GM12878 (cell line): ENCODE measurements around the gene TFCP2L1. TPM values are rescaled to one million over a fixed set of nuclear protein-coding genes. Genes with fewer than 3 reads are reported as not detected.

ENCODE experiments used
- ATAC-seq: fragments of 200-7000 bp; cut with Tn5 transposase; 3 replicates; pipeline ENCODE4 v1.9.1; 2020; ENCODE audit warnings: mild to moderate bottlenecking, moderate library complexity
- BruUV-seq: library from RNA; stranded (reverse); fragments of 400-500 nt; replicated peaks from 2 replicates; lab custom pipeline; 2021; lab: Mats Ljungman, UMichigan
- CTCF ChIA-PET: fragments of 300-600 bp; sonication (Branson Sonifier 250); formaldehyde crosslinking; extraction: SDS; loops from one replicate; lab custom pipeline; 2021; ENCODE audit warnings: inconsistent platforms; lab: Yijun Ruan, JAX
- POLR2A ChIA-PET: fragments of 350-600 bp; formaldehyde crosslinking; extraction: SDS; loops from one replicate; lab custom pipeline; 2021; ENCODE audit warnings: inconsistent platforms; lab: Charles Lee
- RAD21 ChIA-PET: fragments of 300-600 bp; sonication (Branson Sonifier 250); formaldehyde crosslinking; loops from one replicate; lab custom pipeline; 2023; ENCODE audit warnings: antibody characterized with exemption; ENCODE audit not compliant: unreplicated experiment; lab: Charles Lee
- SMC1A ChIA-PET: fragments of 300-600 bp; sonication (Branson Sonifier 250); formaldehyde crosslinking; loops from one replicate; lab custom pipeline; 2023; ENCODE audit not compliant: unreplicated experiment, uncharacterized antibody; lab: Charles Lee
- DNase-seq: peaks from one replicate; pipeline ENCODE4 v3.0.0-alpha.2; 2011; ENCODE audit warnings: low read depth, low spot score
- FAIRE-seq: peaks from 3 replicates; lab custom pipeline; 2011; peaks lifted over from hg19 to GRCh38; lab: Jason Lieb, UNC
- H2AFZ ChIP-seq: 2 replicates; pipeline ENCODE4 v1.6.0; 2011; ENCODE audit warnings: low read depth, low read length, control low read depth; ENCODE audit not compliant: control insufficient read depth
- H3K27ac ChIP-seq: 2 replicates; pipeline ENCODE4 v1.5.1; 2011; ENCODE audit warnings: control low read depth; ENCODE audit not compliant: control insufficient read depth, insufficient read depth
- H3K27me3 ChIP-seq, 2 experiments: replicated peaks in 1 of 2; 2 replicates each; pipeline versions ENCODE4 v1.6.0 to v1.6.1; 2011; ENCODE audit warnings: low read length in 1 of 2; ENCODE audit not compliant: control insufficient read depth in 2 of 2, insufficient read depth in 2 of 2
- H3K36me3 ChIP-seq, 2 experiments: 2 replicates each; pipeline ENCODE4 v1.5.1; 2011; ENCODE audit warnings: low read length in 1 of 2; ENCODE audit not compliant: control insufficient read depth in 2 of 2, insufficient read depth in 2 of 2
- H3K4me1 ChIP-seq: 2 replicates; pipeline ENCODE4 v1.6.1; 2011; ENCODE audit warnings: mild to moderate bottlenecking, low read length, moderate library complexity, mixed read lengths; ENCODE audit not compliant: control insufficient read depth, insufficient read depth
- H3K4me2 ChIP-seq: 2 replicates; pipeline ENCODE4 v1.6.0; 2011; ENCODE audit warnings: control low read depth; ENCODE audit not compliant: control insufficient read depth, insufficient read depth
- H3K4me3 ChIP-seq: fragments of 200-600 bp; sonication (generic); 2 replicates; pipeline ENCODE4 v1.5.1; 2016
- H3K79me2 ChIP-seq: 2 replicates; pipeline ENCODE4 v1.6.0; 2011; ENCODE audit warnings: low read length; ENCODE audit not compliant: control insufficient read depth, insufficient read depth
- H3K9ac ChIP-seq: 2 replicates; pipeline ENCODE4 v1.8.0; 2011; ENCODE audit warnings: low read length, control low read depth, mixed read lengths; ENCODE audit not compliant: control insufficient read depth, insufficient read depth
- H3K9me3 ChIP-seq: replicated peaks from 3 replicates; pipeline ENCODE4 v1.5.1; 2011; ENCODE audit warnings: mild to moderate bottlenecking, low read length; ENCODE audit not compliant: control insufficient read depth, insufficient read depth
- H4K20me1 ChIP-seq: 2 replicates; pipeline ENCODE4 v1.6.0; 2011; ENCODE audit not compliant: control insufficient read depth, insufficient read depth
- ASH2L ChIP-seq: fragments of 300-600, 200-600 bp; sonication (generic); IDR thresholded peaks from 2 replicates; pipeline ENCODE4 v1.6.1; 2017; ENCODE audit warnings: low read depth, mild to moderate bottlenecking, borderline replicate concordance
- CHD4 ChIP-seq: fragments of 200-600 bp; sonication (generic); IDR thresholded peaks from 2 replicates; pipeline ENCODE4 v1.6.1; 2016; ENCODE audit warnings: mild to moderate bottlenecking
- E2F8 ChIP-seq: fragments of 450-650 bp; IDR thresholded peaks from 2 replicates; pipeline ENCODE4 v1.6.1; 2018; ENCODE audit warnings: mild to moderate bottlenecking, low read depth, moderate library complexity; ENCODE audit not compliant: partially characterized antibody
- ESRRA ChIP-seq: IDR thresholded peaks from 2 replicates; pipeline ENCODE4 v1.6.1; 2012; ENCODE audit warnings: mild to moderate bottlenecking, low read length, improper control_type of control experiment
- GABPA ChIP-seq: IDR thresholded peaks from 2 replicates; pipeline ENCODE4 v1.6.1; 2014; ENCODE audit warnings: antibody characterized with exemption, low read depth, mild to moderate bottlenecking, inconsistent platforms
- GATAD2B ChIP-seq: fragments of 450-650 bp; conservative IDR thresholded peaks from 2 replicates; pipeline ENCODE4 v1.6.1; 2017; ENCODE audit warnings: low read depth, mild to moderate bottlenecking, moderate library complexity
- HDAC2 ChIP-seq: fragments of 200-600 bp; sonication (generic); IDR thresholded peaks from 2 replicates; pipeline ENCODE4 v1.6.1; 2017
- MTA3 ChIP-seq: IDR thresholded peaks from 2 replicates; pipeline ENCODE4 v1.6.1; 2012; ENCODE audit warnings: low read length, inconsistent platforms, borderline replicate concordance
- NFXL1 ChIP-seq: fragments of 450-650 bp; IDR thresholded peaks from 2 replicates; pipeline ENCODE4 v1.6.1; 2017; ENCODE audit warnings: antibody characterized with exemption, mild to moderate bottlenecking, borderline replicate concordance
- RCOR1 ChIP-seq: conservative IDR thresholded peaks from 2 replicates; pipeline ENCODE4 v1.6.1; 2012; ENCODE audit warnings: low read depth, low read length, improper control_type of control experiment
- STAT3 ChIP-seq: IDR thresholded peaks from 2 replicates; pipeline ENCODE4 v1.6.1; 2011; ENCODE audit warnings: low read depth, low read length, improper control_type of control experiment
- TARDBP ChIP-seq: IDR thresholded peaks from 2 replicates; pipeline ENCODE4 v1.6.1; 2016; ENCODE audit warnings: borderline replicate concordance
- YY1 ChIP-seq: IDR thresholded peaks from 2 replicates; pipeline ENCODE4 v1.6.1; 2011; ENCODE audit warnings: low read depth, mild to moderate bottlenecking, low read length
- ZNF24 ChIP-seq: fragments of 450-650 bp; IDR thresholded peaks from 2 replicates; pipeline ENCODE4 v1.6.1; 2017; ENCODE audit warnings: antibody characterized with exemption, mild to moderate bottlenecking
- ZNF274 ChIP-seq: IDR thresholded peaks from one replicate; pipeline ENCODE4 v1.8.0; 2011; ENCODE audit not compliant: insufficient read length, insufficient read depth
- WGBS: methylation state at CpG from one replicate; pipeline ENCODE4 v1.1.6; 2016; ENCODE audit warnings: low lambda C conversion rate; ENCODE audit not compliant: insufficient replicate concordance, insufficient coverage; ENCODE audit errors: missing lambda C conversion rate; 5-methylcytosine and 5-hydroxymethylcytosine counted together
- in situ Hi-C: fragments of 300-500 bp; cut with MboI; formaldehyde crosslinking; loops from 9 replicates; pipeline ENCODE4 v1.14.3; 2018; ENCODE audit warnings: mixed read lengths
- intact Hi-C: fragments of 100-400 bp; cut with micrococcal nuclease; formaldehyde crosslinking; loops from one replicate; pipeline ENCODE4 v1.14.2; 2022; ENCODE audit not compliant: unreplicated experiment
- polyA plus RNA-seq, 11 experiments: library from polyadenylated mRNA; depleted of rRNA in 4 of 11; unstranded in 6 of 11; stranded (reverse) in 5 of 11; fragments of >200 nt; fragmentation: Nextera tagmentation in 4 of 11; fragmentation: Illumina TruSeq in 1 of 11; extraction: Ambion mirVana in 4 of 11; extraction: Trizol in 1 of 11; gene quantifications; 1 replicate in 1 of 11; 2 replicates in 10 of 11; pipeline versions ENCODE4 v1.2.1 to v1.2.3, GENCODE V29; 2011 to 2016; ENCODE audit warnings: inconsistent platforms in 2 of 11, missing spikeins in 2 of 11, low read depth in 1 of 11
- total RNA-seq, 4 experiments: library from RNA; depleted of rRNA in 3 of 4; stranded (reverse); fragments of >200 nt in 3 of 4; fragmentation: Illumina TruSeq in 1 of 4; extraction: Trizol in 1 of 4; gene quantifications; 2 replicates each; pipeline versions ENCODE4 v1.2.1 to v1.2.3, GENCODE V29; 2013 to 2021

Gene TFCP2L1
- total and polyA plus RNA-seq, 10 of the 15 experiments (the other 5 are each of a cell fraction or from before 2014, with no cell fraction given) = 0.02 to 0.21 (median 0.09) TPM; not detected in 1

- TF ChIP-seq ESRRA (no peak), ASH2L (no peak), RCOR1 (no peak), GATAD2B (no peak)
- TF ChIP-seq, all 136 proteins: peak for 0
These were observed 42.7 kb downstream of the TFCP2L1 start (continued) for GRCh38 chr2:121242175-121242875.

GRCh38 chr2:121241466-121241865, 43.5 kb downstream of the TFCP2L1 start:
- POLR2A ChIA-PET = no interaction called here
- TF ChIP-seq NFXL1 = no peak
- no peak for TF ChIP-seq STAT3
- TF ChIP-seq ASH2L = no peak
- no peak for TF ChIP-seq HDAC2
- no peak for TF ChIP-seq CHD4
- TF ChIP-seq TARDBP = no peak
- TF ChIP-seq E2F8 = no peak
- no peak for TF ChIP-seq GABPA
- TF ChIP-seq MTA3 = no peak
- TF ChIP-seq ZNF274 = no peak
- no peak for TF ChIP-seq ZNF24
- TF ChIP-seq YY1 = no peak
- intact Hi-C loops = no loop called here
- RAD21 ChIA-PET = no interaction called here
- ATAC-seq (no peak), FAIRE-seq (no peak), DNase-seq (no peak)
- no peak overlapping the region for H3K4me2 ChIP-seq
- no peaks in the 10 kb centered on the region for H4K20me1 ChIP-seq
- H3K4me1 ChIP-seq = no peaks in the 10 kb centered on the region
- no peak overlapping the region for H2AFZ ChIP-seq
- in situ Hi-C loops = no loop called here
- WGBS = 35% methylated on average over 3 of the region's 3 CpGs
- H3K27ac ChIP-seq = no peak overlapping the region
- no peak overlapping the region for H3K4me3 ChIP-seq
- no peak overlapping the region for H3K9ac ChIP-seq
- no peaks in the 10 kb centered on the region for H3K9me3 ChIP-seq
- CTCF ChIA-PET = interaction anchor here (0.6 kb wide), 1 partner anchor 605 kb away, joined by 3 read pairs; no protein-coding TSS in a partner anchor
- no TSS peak for BruUV-seq
- SMC1A ChIA-PET = no interaction called here
- H3K36me3 ChIP-seq = no peaks in the 10 kb centered on the region
- no peaks in the 10 kb centered on the region for H3K79me2 ChIP-seq
- no peaks in the 10 kb centered on the region; a peak in 3 of 4 replicates for H3K27me3 ChIP-seq
